Superior temporal gyrus (tissue), 1 donor: ENCODE data around the gene PAQR6.

ENCODE experiments used
- DNase-seq: peaks from one replicate; pipeline ENCODE4 v3.0.0-alpha.2; 2016; ENCODE audit errors: extremely low spot score

PAQR6 gene, protein sequence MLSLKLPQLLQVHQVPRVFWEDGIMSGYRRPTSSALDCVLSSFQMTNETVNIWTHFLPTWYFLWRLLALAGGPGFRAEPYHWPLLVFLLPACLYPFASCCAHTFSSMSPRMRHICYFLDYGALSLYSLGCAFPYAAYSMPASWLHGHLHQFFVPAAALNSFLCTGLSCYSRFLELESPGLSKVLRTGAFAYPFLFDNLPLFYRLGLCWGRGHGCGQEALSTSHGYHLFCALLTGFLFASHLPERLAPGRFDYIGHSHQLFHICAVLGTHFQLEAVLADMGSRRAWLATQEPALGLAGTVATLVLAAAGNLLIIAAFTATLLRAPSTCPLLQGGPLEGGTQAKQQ

DNA sequence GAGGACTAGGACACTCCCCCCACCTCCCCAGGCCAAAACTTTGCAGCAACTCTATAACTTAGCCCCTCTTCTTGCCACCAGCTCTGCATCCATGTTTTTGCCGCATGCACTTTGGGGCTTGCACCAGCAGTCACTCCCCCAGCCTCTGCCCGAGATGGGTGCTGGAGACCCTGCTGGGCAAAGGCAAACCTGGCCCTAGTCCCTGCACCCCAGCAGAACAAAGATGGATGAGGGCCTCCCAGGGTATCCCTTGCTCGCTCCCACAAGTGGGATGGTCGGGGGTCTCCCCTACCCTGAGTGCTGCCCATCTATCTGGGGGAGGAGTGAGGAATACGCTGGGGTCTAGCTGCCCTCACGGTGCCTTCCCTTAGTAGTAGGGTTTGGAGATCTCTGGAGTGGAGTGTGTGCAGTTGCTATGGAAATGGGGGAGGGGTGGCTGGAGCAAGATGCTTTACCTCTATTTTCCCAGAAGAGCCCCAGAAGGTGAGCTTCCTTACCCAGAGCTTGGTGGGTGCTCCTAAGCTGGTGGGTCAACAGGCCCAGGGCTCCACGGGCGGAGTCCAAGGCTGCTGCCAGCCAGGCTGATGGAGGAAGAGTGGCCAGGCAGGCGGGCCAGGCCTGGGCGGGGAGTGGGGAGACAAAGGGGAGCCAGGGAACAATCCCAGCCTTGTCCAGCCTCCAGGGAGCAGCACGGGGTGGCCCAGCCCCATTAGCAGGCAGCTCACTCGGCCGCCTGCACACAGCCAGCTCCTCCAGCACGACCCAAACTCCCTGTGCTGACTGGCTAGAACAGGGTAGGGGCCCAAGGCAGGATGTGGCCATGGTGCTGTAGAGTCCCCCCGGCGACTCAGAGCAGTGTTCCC, at the start of gene PAQR6:
TSS of gene PAQR6 (minus strand) at position 597 of the 863 bp plus-strand sequence. CDS start 1,325 bp downstream, outside the sequence.
- DNase-seq, result peak; percentile 93

DNA sequence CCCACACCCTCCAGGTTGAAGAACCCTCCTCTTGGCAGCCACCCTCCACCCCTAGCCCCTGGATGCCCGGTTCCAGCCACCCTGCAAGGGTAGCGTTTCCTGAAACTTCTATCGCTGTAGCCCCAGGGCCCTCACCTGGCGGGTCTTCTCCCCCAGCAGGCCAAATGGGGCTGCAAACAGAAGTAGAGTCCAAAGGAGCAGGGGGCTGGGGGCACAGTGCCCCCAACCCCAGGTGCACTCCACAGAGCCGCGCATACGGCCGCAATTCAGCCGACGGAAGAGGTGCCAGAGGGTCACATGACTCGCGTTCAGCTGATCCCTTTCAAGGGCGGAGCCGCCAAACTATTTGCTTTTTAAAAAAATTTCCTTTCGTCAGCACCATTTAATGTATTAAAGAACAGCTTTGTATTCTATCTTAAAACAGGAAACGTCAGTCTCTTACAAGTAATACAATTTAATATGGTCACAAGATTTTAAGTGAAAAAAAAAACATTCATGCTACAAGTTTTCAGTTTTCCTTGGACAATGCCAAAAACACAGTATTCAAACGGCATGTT, 47.6 kb upstream of the PAQR6 start, which contains the start of gene GLMP:
TSS of gene GLMP (minus strand) at position 289 of the 557 bp plus-strand sequence. CDS start at position 255, 34 bp downstream.
- peak; percentile 86 for DNase-seq

DNA sequence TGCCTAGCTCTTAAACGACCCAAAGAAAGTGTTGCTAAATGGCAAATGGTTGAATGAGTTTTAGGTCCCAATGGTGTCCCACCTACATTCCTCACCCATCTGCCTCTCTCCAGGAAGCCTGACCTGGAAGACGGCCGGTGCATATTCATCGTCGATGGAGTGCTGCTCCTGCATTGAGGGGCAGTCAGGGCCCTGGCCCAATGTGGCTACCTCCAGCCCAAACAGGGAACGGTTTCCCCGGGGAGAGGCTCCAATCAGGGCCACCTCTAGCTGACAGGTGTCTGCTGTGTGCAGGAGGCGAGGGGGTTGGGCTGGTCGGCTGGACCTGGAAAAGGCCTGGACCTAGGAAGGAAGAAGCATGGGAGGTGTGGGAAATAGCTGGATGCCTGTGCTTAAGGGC, 46.0 kb upstream of the PAQR6 start:
- no peak for DNase-seq

DNA sequence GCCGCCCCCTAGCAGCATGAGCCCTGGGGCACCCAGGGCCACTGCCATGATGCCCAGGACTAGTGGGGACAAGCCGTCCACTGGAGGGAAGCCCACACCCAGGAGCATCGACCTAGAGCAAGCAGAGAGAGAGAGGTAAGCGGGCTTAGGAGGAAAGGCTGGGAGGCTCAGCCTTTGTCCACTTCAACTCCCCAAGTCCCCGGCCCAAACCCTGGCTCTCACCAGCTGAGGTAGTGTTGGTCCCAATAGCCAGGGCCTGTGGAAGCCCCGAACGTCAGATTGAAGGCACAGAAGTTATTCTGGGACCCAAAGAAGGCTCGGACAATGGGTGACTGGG, 45.2 kb upstream of the PAQR6 start:
- DNase-seq, result no peak

DNA sequence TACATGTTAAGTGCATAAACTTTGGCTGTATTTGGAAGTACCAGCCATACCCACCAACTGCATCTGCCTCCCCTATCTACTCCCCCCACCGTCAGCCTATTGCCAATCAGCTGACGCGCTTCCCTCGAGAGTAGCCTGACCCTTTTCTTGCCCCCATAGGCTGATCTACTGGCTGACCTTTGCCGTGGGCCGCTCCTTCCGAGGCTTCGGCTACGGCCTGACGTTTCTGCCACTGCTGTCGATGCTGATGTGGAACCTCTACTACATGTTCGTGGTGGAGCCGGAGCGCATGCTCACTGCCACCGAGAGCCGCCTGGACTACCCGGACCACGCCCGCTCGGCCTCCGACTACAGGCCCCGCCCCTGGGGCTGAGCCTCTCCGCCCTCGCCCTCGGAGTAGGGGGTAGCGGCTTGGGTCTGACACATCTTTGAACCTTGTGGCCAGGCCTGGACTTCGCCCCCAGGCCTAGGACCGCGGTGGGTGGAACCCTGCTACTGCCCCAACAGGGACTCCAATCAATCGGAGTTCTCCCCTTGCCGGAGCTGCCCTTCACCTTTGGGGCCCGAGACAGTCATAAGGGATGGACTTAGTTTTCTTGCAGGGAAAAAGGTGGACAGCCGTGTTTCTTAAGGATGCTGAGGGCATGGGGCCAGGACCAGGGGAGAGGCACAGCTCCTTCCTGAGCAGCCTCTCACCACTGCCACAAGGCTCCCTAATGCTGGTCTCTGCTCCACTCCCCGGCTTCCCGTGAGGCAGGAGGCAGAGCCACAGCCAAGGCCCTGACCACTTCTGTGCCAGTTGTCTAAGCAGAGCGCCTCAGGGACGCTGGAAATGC, 43.6 kb upstream of the PAQR6 start:
- peak; percentile 82 for DNase-seq

DNA sequence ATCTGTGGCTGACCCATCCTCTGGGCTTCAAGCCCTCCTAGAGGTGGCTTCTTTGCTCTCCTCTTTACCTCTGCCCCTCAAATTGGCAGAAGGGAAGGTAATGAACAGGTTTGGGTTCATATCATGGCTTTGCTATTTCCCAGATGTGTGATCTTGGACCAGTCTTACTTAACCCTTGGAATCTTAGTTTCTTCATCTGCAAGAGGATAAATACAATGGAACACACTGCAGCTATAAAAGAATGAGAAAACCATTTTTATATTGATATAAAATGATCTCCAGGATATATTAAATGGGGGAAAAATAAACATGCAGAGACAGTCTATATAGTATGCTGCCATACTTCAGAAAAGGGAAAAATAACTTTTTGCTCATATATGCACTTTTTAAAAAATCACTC, 42.0 kb upstream of the PAQR6 start:
- DNase-seq, result no peak

DNA sequence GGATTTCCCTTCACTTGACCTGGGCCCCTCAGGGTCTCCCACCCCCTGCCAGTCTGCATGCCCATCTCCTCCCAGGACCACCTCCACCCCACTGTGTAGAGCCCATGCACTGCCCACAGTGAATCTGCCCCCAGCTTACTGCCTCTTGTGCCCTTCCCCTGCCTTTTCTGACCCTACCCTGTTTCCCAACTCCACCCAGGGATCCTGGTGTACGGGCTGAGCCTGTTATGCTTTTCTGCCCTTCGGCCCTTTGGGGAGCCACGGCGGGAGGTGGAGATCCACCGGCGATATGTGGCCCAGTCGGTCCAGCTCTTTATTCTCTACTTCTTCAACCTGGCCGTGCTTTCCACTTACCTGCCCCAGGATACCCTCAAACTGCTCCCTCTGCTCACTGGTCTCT, 38.2 kb upstream of the PAQR6 start:
- DNase-seq, result no peak

DNA sequence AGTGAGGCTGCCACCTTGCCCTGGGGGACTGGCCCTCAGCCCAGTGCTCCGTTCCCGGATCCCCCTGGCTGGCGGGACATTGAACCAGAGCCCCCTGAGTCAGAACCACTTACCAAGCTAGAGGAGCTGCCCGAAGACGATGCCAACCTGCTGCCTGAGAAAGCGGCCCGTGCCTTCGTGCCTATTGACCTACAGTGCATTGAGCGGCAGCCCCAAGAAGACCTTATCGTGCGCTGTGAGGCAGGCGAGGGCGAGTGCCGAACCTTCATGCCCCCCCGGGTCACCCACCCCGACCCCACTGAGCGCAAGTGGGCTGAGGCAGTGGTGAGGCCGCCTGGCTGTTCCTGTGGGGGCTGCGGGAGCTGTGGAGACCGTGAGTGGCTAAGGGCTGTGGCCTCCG, 37.6 kb upstream of the PAQR6 start:
- DNase-seq, result no peak

DNA sequence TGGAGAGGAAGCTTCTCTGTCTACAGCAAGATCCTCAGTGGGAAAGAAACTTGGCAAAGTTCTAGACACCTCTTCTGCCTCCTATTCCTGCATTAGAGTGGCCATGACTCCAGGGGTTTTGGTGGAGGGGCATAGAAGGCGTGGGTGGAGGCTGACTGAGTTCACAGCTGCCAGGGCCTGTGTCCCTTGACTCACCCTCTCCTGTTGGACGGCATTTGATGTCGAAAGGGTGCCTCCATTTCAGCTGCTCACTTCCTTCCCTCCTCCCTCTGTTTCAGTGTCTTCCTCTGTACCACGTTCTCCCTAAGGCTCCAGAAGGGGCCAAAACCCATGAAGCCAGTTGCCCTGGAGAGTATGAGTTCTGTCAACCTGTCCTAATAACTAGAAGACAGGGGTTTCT, 36.9 kb upstream of the PAQR6 start:
- DNase-seq, result no peak

DNA sequence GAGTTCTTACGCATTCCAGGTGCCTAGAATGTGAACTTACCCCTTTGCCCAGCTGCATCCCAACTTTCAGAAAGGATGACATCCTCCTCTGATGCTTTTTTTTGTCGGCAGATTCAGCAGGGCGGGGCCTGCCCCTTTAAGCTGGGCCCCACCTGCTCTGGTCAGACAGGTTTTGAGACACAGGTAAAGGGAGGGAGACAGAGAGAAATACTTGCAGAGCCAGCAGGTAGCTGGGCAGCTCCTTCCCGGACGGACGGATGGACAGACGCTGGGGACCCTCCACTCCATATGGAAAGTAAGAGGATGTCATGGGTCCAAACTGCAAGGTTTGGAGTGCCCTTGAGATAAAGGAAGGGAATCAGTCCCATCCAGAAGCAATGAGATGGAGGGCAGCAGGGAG, 36.3 kb upstream of the PAQR6 start, which contains the start of gene TMEM79:
TSS of gene TMEM79 (plus strand) at position 214 of the 400 bp plus-strand sequence. CDS start 902 bp downstream, outside the sequence.
- DNase-seq, result no peak

DNA sequence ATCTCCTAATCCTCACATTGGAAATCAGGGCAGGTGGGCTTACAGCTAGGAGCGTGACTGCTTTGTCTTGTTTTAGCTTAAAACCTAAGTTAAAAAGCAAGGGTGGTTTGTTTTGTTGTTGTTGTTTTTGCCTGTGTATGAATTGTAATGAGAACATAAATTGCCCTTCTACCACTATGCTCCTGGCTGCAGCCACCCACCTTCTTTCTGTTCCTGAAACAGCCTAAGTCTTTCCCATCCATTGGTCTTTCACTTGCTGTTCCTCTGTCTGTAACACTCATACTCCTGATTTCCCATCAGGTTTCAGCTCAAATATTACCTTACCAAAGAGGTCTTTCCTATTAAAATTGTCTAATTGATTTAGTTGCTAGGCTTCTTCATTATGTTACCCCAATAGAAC, 35.7 kb upstream of the PAQR6 start:
- DNase-seq, result no peak

DNA sequence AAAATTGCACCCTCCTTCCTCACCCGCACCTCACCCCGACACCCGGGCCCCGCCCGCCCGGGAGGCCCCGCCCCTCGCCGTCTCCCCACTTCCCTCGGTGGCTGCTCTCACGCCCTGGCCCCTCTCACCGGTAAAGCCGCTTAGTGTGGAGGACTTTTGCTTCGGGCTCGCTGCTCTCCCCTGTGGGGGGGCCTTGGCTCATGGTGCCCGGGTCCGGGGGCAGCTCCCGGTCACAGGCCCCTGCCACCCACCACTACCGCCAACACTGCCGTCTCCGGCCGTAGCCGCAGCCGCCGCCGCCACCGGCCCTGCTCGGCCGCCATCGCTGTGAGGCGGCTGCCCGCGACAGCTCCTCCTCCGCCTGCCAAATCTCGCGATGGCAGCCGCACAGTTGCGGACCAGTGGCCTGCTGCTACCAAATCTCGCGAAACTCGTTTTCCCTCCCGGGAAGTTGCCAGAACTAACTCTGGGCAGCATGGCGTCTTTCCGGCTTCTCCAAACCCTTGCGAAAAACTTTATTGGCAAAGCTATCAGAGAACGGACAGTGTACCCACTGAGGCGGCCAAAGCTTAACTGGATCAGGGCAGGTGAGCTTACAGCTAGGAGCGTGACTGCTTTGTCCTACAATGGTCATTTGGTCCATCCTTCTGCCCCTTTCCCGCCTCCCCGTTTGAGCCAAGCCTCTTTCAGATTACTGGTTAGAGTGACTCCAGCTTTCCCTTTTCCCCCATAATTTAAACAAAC, 34.8 kb upstream of the PAQR6 start, which contains the start of gene SMG5:
TSS of gene SMG5 (minus strand) at position 347 of the 744 bp plus-strand sequence. CDS start at position 202, 145 bp downstream.
- peak; percentile 99 for DNase-seq

DNA sequence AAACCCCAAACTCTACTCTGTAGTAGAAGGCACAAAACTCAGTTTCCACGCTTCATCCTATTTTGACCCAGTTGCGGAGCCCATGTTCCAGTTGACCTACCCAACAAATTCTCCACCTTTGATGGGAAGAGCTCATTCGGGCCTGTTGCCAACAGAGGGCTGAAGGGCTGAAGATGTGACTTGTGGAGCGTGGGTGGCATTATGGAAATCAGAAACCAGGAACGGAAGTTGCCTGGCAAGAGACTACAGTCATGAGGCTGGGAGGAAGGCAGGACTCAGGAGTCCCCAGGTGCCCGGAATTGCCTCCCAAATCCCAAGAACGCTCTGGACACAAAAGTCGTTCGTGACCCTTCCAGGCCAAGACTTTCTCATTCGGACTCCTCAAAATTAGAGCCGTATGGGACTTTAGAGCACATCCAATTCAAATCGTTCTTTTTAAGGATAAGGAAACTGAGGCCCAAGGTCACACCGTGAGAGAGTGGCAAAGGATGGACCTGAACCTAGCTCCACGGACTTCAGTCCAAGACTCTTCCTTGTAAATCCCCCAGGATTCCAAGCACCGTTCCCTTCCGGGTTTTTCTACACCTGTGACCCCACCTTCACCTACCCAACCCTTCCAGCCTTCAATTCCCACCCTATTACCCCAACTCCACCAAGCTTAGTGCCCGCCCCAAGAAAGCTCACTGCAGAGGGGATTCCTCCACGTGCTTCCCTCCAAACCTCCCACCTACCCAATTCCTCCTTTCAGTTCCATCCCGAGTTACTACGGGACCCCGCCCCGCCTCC, 34.0 kb upstream of the PAQR6 start:
- no peak for DNase-seq

DNA sequence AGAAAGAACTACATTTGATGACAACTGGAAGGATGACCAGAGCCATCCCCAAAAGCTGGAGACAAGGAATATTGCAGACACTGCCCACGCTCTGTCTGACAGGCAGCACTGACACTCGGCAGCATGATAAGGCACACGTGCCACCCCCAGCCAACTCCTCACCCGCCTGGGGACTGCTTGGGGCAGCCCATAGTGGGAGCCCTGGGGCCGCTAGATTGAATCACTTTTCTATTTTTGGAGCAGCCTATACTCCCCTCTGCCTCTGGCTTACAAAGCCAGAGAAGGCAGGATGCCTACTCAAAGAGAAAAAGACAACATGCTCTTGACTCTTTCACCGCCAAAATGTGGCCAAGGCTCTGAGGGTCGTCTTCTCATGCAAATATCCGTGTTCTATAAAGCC, 33.4 kb upstream of the PAQR6 start:
- DNase-seq, result no peak

DNA sequence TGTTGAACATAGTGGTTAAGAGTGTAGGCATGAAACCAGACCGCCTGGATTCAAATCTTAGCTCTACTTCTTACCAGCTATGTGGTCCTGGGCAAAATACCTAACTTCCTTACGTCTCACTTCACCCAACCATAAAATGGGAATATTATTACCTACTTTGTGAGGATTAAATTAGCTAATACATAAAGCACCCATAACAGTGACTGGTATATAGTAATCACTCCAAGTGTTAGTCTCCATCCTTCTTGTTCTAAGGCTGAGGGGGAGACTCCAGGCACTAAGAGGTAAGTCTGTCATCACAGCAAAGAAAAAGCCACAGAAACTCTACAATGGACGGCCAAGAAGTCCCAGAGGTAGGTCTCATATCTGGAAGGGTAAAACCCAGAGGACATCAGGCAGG, 32.0 kb upstream of the PAQR6 start:
- no peak for DNase-seq

DNA sequence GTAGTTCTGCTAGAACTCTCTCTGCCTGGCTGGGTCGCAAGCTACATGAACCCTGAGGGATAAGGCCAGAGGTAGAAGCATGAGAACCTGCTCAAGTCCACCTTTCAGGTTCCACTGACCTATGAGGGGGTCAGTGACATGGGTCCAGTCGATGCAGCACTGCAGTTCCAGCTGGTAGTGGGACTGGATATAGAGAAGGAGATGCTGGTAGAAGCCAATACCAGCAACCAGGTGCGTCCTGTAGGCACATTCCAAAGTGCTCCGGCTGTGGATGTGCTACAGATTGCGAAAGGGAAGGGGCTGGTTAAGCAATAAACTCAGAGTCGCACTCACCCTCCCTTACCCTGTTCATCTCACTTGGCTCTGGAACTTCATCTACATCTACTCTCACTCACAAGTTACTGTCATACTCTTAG, 29.1 kb upstream of the PAQR6 start:
- DNase-seq, result no peak

DNA sequence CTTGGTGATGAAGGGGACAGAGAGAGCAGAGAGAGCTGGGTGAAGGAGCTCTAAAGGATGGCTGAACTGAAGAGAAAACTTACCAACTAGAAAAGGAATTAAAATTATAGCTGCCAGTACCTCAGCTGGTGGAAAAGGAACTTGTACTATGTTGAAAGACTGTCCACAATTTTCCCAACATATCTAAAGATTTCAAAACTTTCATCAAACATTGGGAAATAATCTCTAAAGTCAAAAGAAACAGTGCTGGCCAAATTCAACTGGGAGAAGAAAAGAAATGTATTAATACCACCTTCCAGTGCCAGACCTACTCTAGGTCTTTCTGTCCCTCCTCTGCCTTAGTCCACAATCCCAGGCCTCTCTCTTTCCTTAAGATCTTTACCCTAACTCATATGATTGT, 28.7 kb upstream of the PAQR6 start:
- DNase-seq, result no peak

DNA sequence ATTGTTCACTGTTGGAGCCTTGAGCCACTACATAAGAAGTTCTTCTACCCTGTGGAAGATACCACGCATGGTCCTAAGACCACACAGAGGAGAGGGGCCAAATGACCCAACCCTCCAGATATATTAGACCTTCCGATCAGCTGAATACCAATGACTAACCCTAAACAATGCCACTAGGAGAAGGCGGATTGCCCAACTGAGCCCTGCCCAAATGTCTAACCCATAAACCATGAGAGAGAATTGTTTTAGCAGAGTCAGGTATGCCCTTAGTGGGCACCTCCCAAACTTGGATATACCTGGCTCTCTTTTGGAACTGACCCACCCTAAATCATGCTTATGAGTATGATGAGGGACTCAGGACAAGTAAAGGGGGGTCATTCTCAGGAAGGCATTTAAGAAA, 22.5 kb upstream of the PAQR6 start:
- no peak for DNase-seq

DNA sequence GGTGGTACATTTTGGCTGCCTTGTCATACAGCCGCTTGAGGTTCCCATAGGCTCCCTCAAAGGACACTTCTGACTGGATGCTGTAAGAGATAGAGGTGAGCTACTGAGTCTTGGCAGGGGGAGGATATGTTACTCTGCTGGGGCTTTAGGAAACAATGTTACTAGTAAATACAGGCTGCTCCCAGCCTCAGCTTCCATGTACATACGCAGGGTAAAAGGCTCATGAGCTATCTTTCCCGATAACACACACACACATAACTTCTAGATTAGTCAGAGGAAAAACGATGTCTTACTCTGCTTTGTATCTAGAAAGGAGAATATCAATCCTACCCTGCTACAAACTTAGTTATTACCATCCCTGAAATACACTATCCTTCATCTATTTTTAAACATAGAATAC, 20.5 kb upstream of the PAQR6 start:
- DNase-seq, result no peak

DNA sequence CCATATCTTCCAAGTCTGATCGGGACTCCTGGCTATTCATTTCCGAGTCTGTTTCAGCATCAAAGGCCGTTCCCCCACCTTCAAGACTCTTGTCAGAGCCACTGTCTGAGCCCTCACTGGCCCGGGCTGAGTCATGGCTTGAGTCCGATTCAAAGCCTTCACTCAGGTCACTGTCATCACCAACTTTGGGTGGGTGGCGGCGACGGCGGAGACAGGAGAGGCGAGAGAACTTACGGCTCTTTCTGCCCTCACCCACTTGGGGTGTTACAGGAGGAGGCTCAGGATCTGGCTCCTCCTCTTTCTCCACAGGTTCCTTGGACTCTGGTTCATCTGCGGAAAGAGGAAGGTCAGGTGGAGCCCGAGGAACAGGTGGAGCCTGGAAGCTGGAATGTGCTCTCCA, 18.2 kb upstream of the PAQR6 start:
- DNase-seq, result no peak
